ENCODE measurements around the gene LRRC18. TPM values are rescaled to one million over a fixed set of nuclear protein-coding genes. Genes with fewer than 3 reads are reported as not detected.

Gene LRRC18
- total and polyA plus RNA-seq, 10 of the 15 experiments (the other 5 are each of a cell fraction or from before 2014, with no cell fraction given) = 0.16 to 0.47 (median 0.24) TPM; not detected in 6

- Histone ChIP-seq H3K27me3 (replicated peaks in 1 of 2; ENCODE audit: control insufficient read depth in 2 of 2, insufficient read depth in 2 of 2, low read length in 1 of 2) (no peaks in the 10 kb centered on the region), H2AFZ (ENCODE audit: control insufficient read depth, low read depth, low read length) (no peak overlapping the region), H3K27ac (ENCODE audit: control insufficient read depth, insufficient read depth) (no peak overlapping the region), H3K9me3 (replicated peaks; ENCODE audit: control insufficient read depth, insufficient read depth, low read length) (no peaks in the 10 kb centered on the region), H3K9ac (ENCODE audit: control insufficient read depth, insufficient read depth, low read length) (no peak overlapping the region), H3K36me3 (ENCODE audit: control insufficient read depth in 2 of 2, insufficient read depth in 2 of 2, low read length in 1 of 2) (peaks cover 20 to 23% of the 10 kb centered on the region in 2 experiments; a peak in 3 of 4 replicates), H4K20me1 (ENCODE audit: control insufficient read depth, insufficient read depth) (no peaks in the 10 kb centered on the region), H3K79me2 (ENCODE audit: control insufficient read depth, insufficient read depth, low read length) (no peaks in the 10 kb centered on the region), H3K4me2 (ENCODE audit: control insufficient read depth, insufficient read depth) (no peak overlapping the region), H3K4me3 (no peak overlapping the region), H3K4me1 (ENCODE audit: control insufficient read depth, insufficient read depth, low read length) (no peaks in the 10 kb centered on the region)
- ChIA-PET RAD21 (ENCODE audit: unreplicated experiment) (interaction anchor here (1.4 to 1.6 kb wide), 2 partner anchors 324 to 426 kb away, joined by 3 to 5 read pairs; no protein-coding TSS in a partner anchor), POLR2A (interaction anchor here (0.5 kb wide), 1 partner anchor 45 kb away, joined by 4 read pairs; no protein-coding TSS in a partner anchor), SMC1A (ENCODE audit: uncharacterized antibody, unreplicated experiment) (interaction anchor here (1.1 kb wide), 1 partner anchor 541 kb away, joined by 3 read pairs; no protein-coding TSS in a partner anchor), CTCF (interaction anchor here (1.1 to 2.3 kb wide), 4 partner anchors 8 to 530 kb away, joined by 3 to 6 read pairs (median 4); no protein-coding TSS in a partner anchor)
- in situ Hi-C loops (cut with MboI) (no loop called here), intact Hi-C loops (cut with micrococcal nuclease; ENCODE audit: unreplicated experiment) (loop anchor here (1.0 to 10.0 kb wide), 4 partner anchors 183 to 537 kb away; no protein-coding TSS in a partner anchor)
- no TSS peak for BruUV-seq (replicated peaks)
- TF ChIP-seq SMC3 (IDR thresholded peaks at IDR 0.05; ENCODE audit: borderline replicate concordance, low read length) (peak; percentile 72), RAD21 (IDR thresholded peaks at IDR 0.05; ENCODE audit: insufficient read depth, low read depth, low read length) (peak; percentile 67), SMAD1 (IDR thresholded peaks at IDR 0.05; ENCODE audit: low read depth, partially characterized antibody) (no peak), ZBTB33 (IDR thresholded peaks at IDR 0.05) (peak; percentile 97), SRF (IDR thresholded peaks at IDR 0.05; ENCODE audit: low read depth in 2 of 2, low read length in 2 of 2) (no peak), ASH2L (IDR thresholded peaks at IDR 0.05; ENCODE audit: borderline replicate concordance, low read depth) (no peak), ATF2 (IDR thresholded peaks at IDR 0.05; ENCODE audit: low read length) (no peak), PKNOX1 (IDR thresholded peaks at IDR 0.05) (no peak), NR2F1 (conservative IDR thresholded peaks at IDR 0.05) (0 out of 2 replicates have a peak, but pooled peaks have one; percentile 30), CTCF (IDR thresholded peaks at IDR 0.05 in 2 of 3, conservative IDR thresholded peaks at IDR 0.05 in 1 of 3; ENCODE audit: control insufficient read depth in 2 of 3, extremely low read depth in 1 of 3, insufficient read depth in 1 of 3, low read depth in 3 of 3, low read length in 3 of 3) (peak; percentile 70 to 81 (median 80)), PAX5 (IDR thresholded peaks at IDR 0.05; ENCODE audit: borderline replicate concordance, low read depth, low read length) (peak; percentile 69; the same call in 1 of the 2 replicates), RB1 (IDR thresholded peaks at IDR 0.05; ENCODE audit: borderline replicate concordance) (no peak), CREM (IDR thresholded peaks at IDR 0.05; ENCODE audit: low read depth) (no peak), TCF12 (IDR thresholded peaks at IDR 0.05; ENCODE audit: low read depth, low read length) (0 out of 2 replicates have a peak, but pooled peaks have one; percentile 30), RELB (IDR thresholded peaks at IDR 0.05; ENCODE audit: low read depth) (no peak)
- ATAC-seq = peak; percentile 88
- DNase-seq (ENCODE audit: low read depth, low spot score) = no peak
- FAIRE-seq = peak; percentile 52
- 64% methylated on average over 12 of the region's 12 CpGs for WGBS (ENCODE audit: insufficient coverage, insufficient replicate concordance, low lambda C conversion rate, missing lambda C conversion rate)
Measured at GRCh38 chr10:48981310-48981907, 41.8 kb upstream of the LRRC18 start.
